ENCODE measurements around the gene NKIRAS2. TPM values are rescaled to one million over a fixed set of nuclear protein-coding genes. Genes with fewer than 3 reads are reported as not detected.

Gene NKIRAS2
- total RNA-seq, 1 donor from 2014 or later, result 30.3 TPM

GRCh38 chr17:42058063-42058462, 38.2 kb downstream of the NKIRAS2 start:
- no peak for ATAC-seq

GRCh38 chr17:42059815-42060214, 39.9 kb downstream of the NKIRAS2 start:
- ATAC-seq, result no peak

GRCh38 chr17:42060231-42060630, 40.3 kb downstream of the NKIRAS2 start:
- no peak for ATAC-seq

DNA sequence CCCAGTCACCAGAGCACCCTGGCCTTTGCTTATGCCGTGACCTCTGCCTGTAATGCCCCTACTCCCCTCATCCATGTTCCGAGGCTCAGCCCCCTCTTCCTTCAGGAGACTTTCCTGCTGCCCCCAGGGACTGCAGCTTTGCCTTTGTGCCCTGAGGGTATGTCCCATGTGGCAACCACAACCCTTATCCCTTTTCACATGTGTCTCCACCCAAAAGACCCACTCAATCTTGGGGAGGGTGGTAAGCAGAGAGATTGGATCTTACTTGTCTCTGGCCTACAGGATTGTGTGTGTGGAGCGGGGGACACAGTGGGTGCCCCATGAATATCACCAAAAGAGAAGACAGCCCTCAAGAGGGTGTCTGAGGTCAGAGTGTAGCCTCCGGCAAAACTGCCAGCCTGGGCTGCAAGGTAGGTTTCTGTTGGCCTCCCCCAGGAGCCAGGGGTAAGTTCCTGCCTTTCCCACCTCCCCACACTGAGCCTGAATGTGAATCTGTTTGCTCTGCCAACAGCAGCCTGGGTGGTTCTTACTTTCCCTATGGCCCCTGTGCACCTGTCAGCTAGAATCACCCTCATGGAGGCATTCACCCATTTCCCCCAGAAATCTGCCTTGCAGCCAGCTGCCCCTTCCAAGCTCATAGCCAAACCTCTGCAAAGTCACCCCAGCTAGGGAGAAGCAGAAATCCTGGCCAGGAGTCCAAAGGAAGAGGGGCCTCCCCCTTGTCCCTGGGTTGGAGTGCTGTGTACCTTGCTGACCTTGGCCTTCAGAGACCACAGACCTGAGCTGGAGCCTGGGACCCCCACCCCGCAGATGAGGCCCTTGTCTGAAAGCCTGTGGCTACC, 42.0 kb downstream of the NKIRAS2 start:
- ATAC-seq, result no peak

DNA sequence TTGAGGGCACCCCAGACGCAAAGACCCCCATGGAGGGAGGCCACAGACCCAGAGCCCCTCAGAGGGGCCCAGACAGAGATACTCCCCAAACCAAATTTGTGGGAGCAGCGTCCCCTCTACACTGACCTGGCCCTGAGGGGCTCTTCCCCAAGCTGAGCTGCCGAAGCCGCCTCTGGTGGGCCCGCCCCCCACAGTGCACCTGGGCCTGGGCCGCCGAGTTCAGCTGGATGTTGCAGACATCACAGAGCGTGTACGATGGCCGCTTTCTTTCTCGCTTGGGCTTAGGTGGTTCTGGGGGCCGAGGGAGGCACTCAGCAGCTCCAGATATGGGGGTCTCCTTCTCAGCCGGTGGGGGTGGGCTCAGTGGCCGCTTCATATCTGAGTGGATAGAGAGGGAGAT, 42.8 kb downstream of the NKIRAS2 start:
- ATAC-seq, result no peak

GRCh38 chr17:42065201-42065600, 45.3 kb downstream of the NKIRAS2 start:
- no peak for ATAC-seq

- ATAC-seq, result peak; percentile 43
Observed at GRCh38 chr17:42067371-42068091, 47.6 kb downstream of the NKIRAS2 start.

GRCh38 chr17:42068979-42069378, 49.1 kb downstream of the NKIRAS2 start:
- ATAC-seq, result peak; percentile 46

GRCh38 chr17:42071810-42072209, 51.9 kb downstream of the NKIRAS2 start:
- ATAC-seq, result no peak

DNA sequence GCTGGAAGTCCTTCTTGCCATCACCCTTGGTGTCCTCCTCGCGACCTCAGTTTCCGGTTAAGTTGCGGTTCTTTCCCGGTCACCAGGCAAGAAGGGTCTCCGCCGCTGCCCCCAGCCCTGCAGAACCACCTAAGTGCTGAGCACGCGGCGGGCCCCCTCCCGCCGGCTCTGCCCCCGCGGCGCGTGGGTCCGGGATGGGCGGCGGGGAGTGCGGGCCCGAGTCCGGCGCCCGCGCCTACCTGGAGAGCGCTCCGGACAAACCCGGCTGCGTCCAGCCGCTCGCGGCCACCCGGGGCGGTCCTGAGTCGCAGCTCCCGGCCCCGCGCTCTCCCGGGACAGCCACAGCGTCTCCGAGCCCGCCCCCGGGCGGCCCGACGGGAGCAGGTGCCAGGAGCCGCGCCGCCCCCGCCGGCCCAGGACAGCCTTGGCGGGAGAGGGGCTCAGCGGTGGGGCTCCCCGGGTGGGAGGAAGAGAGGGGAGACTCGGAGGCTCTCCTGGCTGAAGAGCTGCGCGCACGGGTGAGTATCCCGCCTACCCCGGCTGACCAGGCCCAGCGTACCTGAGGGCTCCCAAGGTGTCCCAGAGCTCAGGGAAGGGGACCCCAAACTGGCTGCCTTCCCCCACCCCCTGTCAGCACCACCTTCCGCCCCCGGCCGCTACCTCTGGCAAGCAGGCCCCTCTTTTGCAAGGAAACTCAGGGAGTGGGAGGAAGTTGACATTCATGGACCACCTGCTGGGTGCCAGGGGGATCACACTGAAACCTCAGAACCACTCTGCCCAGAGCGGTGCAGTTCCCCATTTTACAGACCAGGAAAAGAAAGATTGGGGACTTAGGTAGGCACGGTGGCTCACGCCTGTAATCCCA, 52.7 kb downstream of the NKIRAS2 start:
- ATAC-seq, result peak; percentile 11

Other genes starting within 250 kb of the NKIRAS2 start
- 1,050 TPM for gene JUP, start 233.4 kb upstream of the NKIRAS2 start, total RNA-seq
- gene P3H4, start 208.1 kb upstream of the NKIRAS2 start, total RNA-seq, result 1.9 TPM
- 3.1 TPM for gene FKBP10, start 207.1 kb upstream of the NKIRAS2 start, total RNA-seq
- 22.8 TPM for gene NT5C3B, start 183.9 kb upstream of the NKIRAS2 start, total RNA-seq
- gene KLHL10, start 182.3 kb upstream of the NKIRAS2 start, total RNA-seq, result 0.32 TPM
- 6.8 TPM for gene KLHL11, start 154.7 kb upstream of the NKIRAS2 start, total RNA-seq
- gene ACLY, start 101.1 kb upstream of the NKIRAS2 start, total RNA-seq, result 161 TPM
- not detected for gene ODAD4, start 89.5 kb upstream of the NKIRAS2 start, total RNA-seq
- gene CNP, start 53.3 kb upstream of the NKIRAS2 start, total RNA-seq, result 89.9 TPM
- gene DNAJC7, start 2.7 kb upstream of the NKIRAS2 start, total RNA-seq, result 75.5 TPM
- 0.48 TPM for gene C17orf113, start 30.5 kb downstream of the NKIRAS2 start, total RNA-seq
- gene ZNF385C, start 78.4 kb downstream of the NKIRAS2 start, total RNA-seq, result 0.44 TPM
- gene DHX58, start 92.6 kb downstream of the NKIRAS2 start, total RNA-seq, result 6.3 TPM
- gene KAT2A, start 101.3 kb downstream of the NKIRAS2 start, total RNA-seq, result 20.8 TPM
- gene HSPB9, start 102.7 kb downstream of the NKIRAS2 start, total RNA-seq, result not detected
- 63.8 TPM for gene RAB5C, start 134.9 kb downstream of the NKIRAS2 start, total RNA-seq
- not detected for gene KCNH4, start 161.1 kb downstream of the NKIRAS2 start, total RNA-seq
- gene HCRT, start 165.4 kb downstream of the NKIRAS2 start, total RNA-seq, result not detected
- 9.0 TPM for gene GHDC, start 174.4 kb downstream of the NKIRAS2 start, total RNA-seq

All from esophagus mucosa (tissue), 1 donor.